SK-N-SH (cell line): ENCODE results near the gene KCNC2. TPM values are rescaled to one million over a fixed set of nuclear protein-coding genes. Genes with fewer than 3 reads are reported as not detected.

Experiments
- CTCF ChIA-PET: fragments of 300-600, 350-600 bp; formaldehyde crosslinking; extraction: SDS; loops from one replicate; lab custom pipeline; 2021; lab: Yijun Ruan, JAX
- POLR2A ChIA-PET: fragments of 350-600 bp; sonication (Branson Sonifier 250); formaldehyde crosslinking; extraction: SDS; loops from one replicate; lab custom pipeline; 2020; ENCODE audit warnings: antibody characterized with exemption, inconsistent platforms; lab: Yijun Ruan, JAX
- DNase-seq: peaks from one replicate; pipeline ENCODE4 v3.0.0; 2012
- H2AFZ ChIP-seq: fragments of 200-600 bp; sonication (generic); 2 replicates; pipeline ENCODE4 v1.8.1; 2016; ENCODE audit warnings: antibody characterized with exemption, mild to moderate bottlenecking, low read depth
- H3F3A ChIP-seq: fragments of 200-600 bp; sonication (generic); replicated peaks from 2 replicates; pipeline ENCODE3; 2016; ENCODE audit warnings: antibody characterized with exemption, mild to moderate bottlenecking; ENCODE audit not compliant: insufficient read depth
- H3K27ac ChIP-seq, 2 experiments: fragments of 200-500 bp in 1 of 2; fragments of 200-600 bp in 1 of 2; sonication (Bioruptor generic) in 1 of 2; sonication (generic), shearing (Covaris generic) in 1 of 2; 2 replicates each; pipeline versions ENCODE4 v1.5.1 to v1.6.1; 2014 to 2016; ENCODE audit warnings: low read depth in 2 of 2, inconsistent platforms in 1 of 2, low read length in 1 of 2, mild to moderate bottlenecking in 1 of 2, mixed read lengths in 1 of 2
- H3K27me3 ChIP-seq: fragments of 200-600 bp; sonication (generic), shearing (Covaris generic); 2 replicates; pipeline ENCODE4 v1.6.1; 2016; ENCODE audit warnings: mixed run types; ENCODE audit not compliant: insufficient read depth
- H3K36me3 ChIP-seq, 2 experiments: fragments of 200-500 bp in 1 of 2; fragments of 200-600 bp in 1 of 2; sonication (Bioruptor generic) in 1 of 2; sonication (generic) in 1 of 2; replicated peaks in 1 of 2; 2 replicates each; pipeline versions ENCODE3 to v1.5.1; 2014 to 2016; ENCODE audit warnings: low read length in 1 of 2, mild to moderate bottlenecking in 1 of 2; ENCODE audit not compliant: insufficient read depth in 2 of 2, control insufficient read depth in 1 of 2
- H3K4me1 ChIP-seq, 2 experiments: fragments of 200-500 bp in 1 of 2; fragments of 200-600 bp in 1 of 2; sonication (Bioruptor generic) in 1 of 2; sonication (generic), shearing (Covaris generic) in 1 of 2; 2 replicates each; pipeline versions ENCODE4 v1.5.1 to v1.6.1; 2014 to 2016; ENCODE audit warnings: low read depth in 1 of 2, low read length in 1 of 2, mixed run types in 1 of 2; ENCODE audit not compliant: insufficient read depth in 2 of 2, control insufficient read depth in 1 of 2
- H3K4me2 ChIP-seq: fragments of 200-600 bp; sonication (generic), shearing (Covaris generic); 2 replicates; pipeline ENCODE4 v1.6.1; 2017; ENCODE audit warnings: mixed run types
- H3K4me3 ChIP-seq, 2 experiments: fragments of 200-500 bp in 1 of 2; fragments of 200-600 bp in 1 of 2; sonication (Bioruptor generic) in 1 of 2; sonication (generic), shearing (Covaris generic) in 1 of 2; 2 replicates each; pipeline versions ENCODE4 v1.5.1 to v1.8.1; 2014 to 2016; ENCODE audit warnings: low read depth in 2 of 2, inconsistent platforms in 1 of 2, low read length in 1 of 2, mild to moderate bottlenecking in 1 of 2, mixed read lengths in 1 of 2, moderate library complexity in 1 of 2
- H3K79me2 ChIP-seq: fragments of 200-600 bp; sonication (generic); 2 replicates; pipeline ENCODE4 v1.8.1; 2017; ENCODE audit warnings: mild to moderate bottlenecking; ENCODE audit not compliant: insufficient read depth
- H3K9ac ChIP-seq: fragments of 200-600 bp; sonication (generic); 2 replicates; pipeline ENCODE4 v1.6.1; 2017; ENCODE audit warnings: mixed run types
- H3K9me2 ChIP-seq: fragments of 200-600 bp; sonication (generic); 2 replicates; pipeline ENCODE4 v1.6.1; 2017; ENCODE audit warnings: mixed run types
- H3K9me3 ChIP-seq: fragments of 200-600 bp; sonication (generic); 2 replicates; pipeline ENCODE4 v1.6.1; 2017; ENCODE audit warnings: mixed run types, mild to moderate bottlenecking, moderate library complexity
- H4K20me1 ChIP-seq: fragments of 200-600 bp; sonication (generic); 2 replicates; pipeline ENCODE4 v1.6.1; 2017; ENCODE audit warnings: mild to moderate bottlenecking, mixed run types; ENCODE audit not compliant: insufficient read depth
- CHD2 ChIP-seq: fragments of 150-350 bp; IDR thresholded peaks from 2 replicates; pipeline ENCODE4 v1.6.1; 2018; ENCODE audit warnings: low read length; ENCODE audit not compliant: partially characterized antibody
- EP300 ChIP-seq, 2 experiments: IDR thresholded peaks; 2 replicates each; pipeline versions ENCODE4 v1.4.0 to v1.6.1; 2012; ENCODE audit warnings: borderline replicate concordance in 1 of 2, low read depth in 1 of 2, low read length in 1 of 2
- IRF3 ChIP-seq: fragments of 150-350 bp; IDR thresholded peaks from 2 replicates; pipeline ENCODE4 v1.6.1; 2016; ENCODE audit warnings: mild to moderate bottlenecking, low read depth, low read length
- JUND ChIP-seq: IDR thresholded peaks from 2 replicates; pipeline ENCODE4 v1.4.0; 2012
- MAX ChIP-seq: IDR thresholded peaks from 2 replicates; pipeline ENCODE4 v1.4.0; 2012; ENCODE audit warnings: low read depth
- MEF2A ChIP-seq: IDR thresholded peaks from 2 replicates; pipeline ENCODE4 v1.4.0; 2012; ENCODE audit warnings: low read depth, borderline replicate concordance
- MXI1 ChIP-seq: IDR thresholded peaks from 2 replicates; pipeline ENCODE4 v1.6.1; 2012; ENCODE audit warnings: mild to moderate bottlenecking, low read depth, low read length, improper control_type of control experiment
- RCOR1 ChIP-seq: fragments of 150-350 bp; IDR thresholded peaks from 2 replicates; pipeline ENCODE4 v1.6.1; 2017; ENCODE audit warnings: antibody characterized with exemption, low read length
- REST ChIP-seq: IDR thresholded peaks from 2 replicates; pipeline ENCODE4 v1.6.1; 2012; ENCODE audit warnings: mild to moderate bottlenecking, low read depth, low read length, moderate library complexity
- RXRA ChIP-seq: IDR thresholded peaks from 2 replicates; pipeline ENCODE4 v1.4.0; 2012; ENCODE audit warnings: low read depth, mild to moderate bottlenecking, borderline replicate concordance
- USF1 ChIP-seq: IDR thresholded peaks from 2 replicates; pipeline ENCODE4 v1.4.0; 2012; ENCODE audit warnings: low read depth, borderline replicate concordance
- ZBTB33 ChIP-seq: IDR thresholded peaks from 2 replicates; pipeline ENCODE4 v1.4.0; 2012; ENCODE audit warnings: low read depth, borderline replicate concordance
- WGBS: methylation state at CpG from one replicate; pipeline ENCODE4 v1.1.6; 2017; ENCODE audit warnings: low lambda C conversion rate; 5-methylcytosine and 5-hydroxymethylcytosine counted together
- polyA plus RNA-seq, 3 experiments: library from polyadenylated mRNA; depleted of rRNA; stranded (reverse); fragments of >200 nt; gene quantifications; 2 replicates each; pipeline ENCODE4 v1.2.3, GENCODE V29; 2012

Gene KCNC2
- polyA plus RNA-seq, 1 of the 3 experiments (the other 2 are of a cell fraction): not detected

GRCh38 chr12:75192196-75192595, 17.4 kb downstream of the KCNC2 start:
- POLR2A ChIA-PET: no interaction called here

More at GRCh38 chr12:75192196-75192595, 17.4 kb downstream of the KCNC2 start:
- Histone ChIP-seq H2AFZ (no peak overlapping the region), H3K9ac (no peak overlapping the region), H3K9me2 (no peaks in the 10 kb centered on the region), H3K79me2 (no peaks in the 10 kb centered on the region), H3K4me3 (no peak overlapping the region), H4K20me1 (no peaks in the 10 kb centered on the region), H3F3A (no peaks in the 10 kb centered on the region), H3K27me3 (no peaks in the 10 kb centered on the region; the same call in 1 of the 2 replicates), H3K9me3 (no peaks in the 10 kb centered on the region), H3K4me2 (no peak overlapping the region), H3K27ac (no peak overlapping the region), H3K36me3 (no peaks in the 10 kb centered on the region), H3K4me1 (no peaks in the 10 kb centered on the region)
- no peak for DNase-seq
- 59% methylated on average over 9 of the region's 9 CpGs for WGBS
- TF ChIP-seq ZBTB33 (no peak), EP300 (IDR thresholded peaks at IDR 0.05; ENCODE audit: borderline replicate concordance in 1 of 2, low read depth in 1 of 2, low read length in 1 of 2) (no peak), MEF2A (no peak), RCOR1 (no peak), MAX (no peak), MXI1 (no peak), REST (no peak), IRF3 (no peak), JUND (no peak), USF1 (no peak), CHD2 (no peak), RXRA (no peak)
- CTCF ChIA-PET: interaction anchor here (0.7 kb wide), 1 partner anchor 1491 kb away, joined by 3 read pairs; no protein-coding TSS in a partner anchor
